ENCODE results near the gene CCDC121. TPM values are rescaled to one million over a fixed set of nuclear protein-coding genes. Genes with fewer than 3 reads are reported as not detected.
"Not testable (repeated sequence)": the region's sequence is repeated elsewhere in the genome, so short reads cannot be mapped to it uniquely, and the experiment has no call there.

Gene CCDC121
- polyA plus RNA-seq, 4 donors = 0.54 to 4.8 (median 1.6) TPM

DNA sequence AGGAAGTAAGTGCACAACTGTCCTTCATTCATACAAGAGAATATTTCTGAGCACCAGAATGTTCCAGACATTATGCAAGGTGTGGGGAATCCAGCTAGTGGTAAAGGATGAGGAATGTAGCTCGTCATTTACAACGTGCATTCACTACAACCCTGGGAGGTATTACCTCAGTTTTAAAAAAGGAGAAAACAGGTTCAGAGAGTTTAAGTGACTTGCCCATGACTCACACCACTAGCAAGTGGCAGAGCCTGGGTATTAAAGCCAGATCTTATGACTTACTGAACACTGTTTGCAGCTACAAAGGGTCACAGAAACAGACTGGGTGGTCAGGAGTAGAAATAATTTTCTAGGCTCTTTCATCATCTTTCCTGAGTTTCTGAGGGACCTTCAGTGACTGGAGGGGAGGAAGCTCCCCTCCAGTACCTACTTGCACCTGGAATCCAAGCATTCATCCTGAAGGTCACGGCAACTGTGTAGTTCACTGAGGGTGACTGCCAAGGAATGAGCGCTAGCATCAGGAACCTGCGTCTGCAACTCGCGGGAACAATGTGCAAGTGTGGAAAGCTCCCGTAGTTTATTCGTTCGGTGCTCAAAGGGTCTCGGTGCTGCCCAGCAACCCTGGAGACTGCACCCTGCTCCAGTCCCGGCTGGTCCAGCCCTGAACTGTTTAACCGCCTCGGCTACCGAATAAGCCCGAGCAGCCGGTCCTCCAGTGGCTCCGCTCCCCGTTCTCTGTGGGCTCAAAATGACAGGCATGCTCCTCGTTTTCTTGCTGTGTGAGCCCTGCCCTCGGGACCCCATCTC is 647 bp downstream of the CCDC121 start:
- DNase-seq (peak; percentile 30 to 54), FAIRE-seq (no peak)
- Histone ChIP-seq H3K27me3 (ENCODE audit: control insufficient read depth in 3 of 3, insufficient read depth in 3 of 3, low read length in 3 of 3) (no peaks in the 10 kb centered on the region), H3K4me3 (ENCODE audit: low read depth in 1 of 3, low read length in 3 of 3) (peak overlapping the region; percentile 69 to 94 (median 78)), H3K36me3 (ENCODE audit: control insufficient read depth in 3 of 3, insufficient read depth in 2 of 3, low read depth in 1 of 3, low read length in 3 of 3) (peaks cover 3 to 9% (median 7%) of the 10 kb centered on the region in 3 donors), H3K4me1 (ENCODE audit: control insufficient read depth in 3 of 3, insufficient read depth in 2 of 3, low read depth in 1 of 3, low read length in 2 of 3) (peaks cover 3 to 12% (median 5%) of the 10 kb centered on the region in 3 donors), H3K9me3 (ENCODE audit: control insufficient read depth in 2 of 2, insufficient read depth in 1 of 2, low read depth in 1 of 2, low read length in 1 of 2) (no peaks in the 10 kb centered on the region), H3K27ac (ENCODE audit: low read depth in 1 of 3, low read length in 2 of 3) (peak overlapping the region in 2 of 3 donors; percentile 8 to 72)
- WGBS, 3 donors = 3 to 8% (median 5%) methylated on average over 14 to 21 of the region's 21 CpGs

DNA sequence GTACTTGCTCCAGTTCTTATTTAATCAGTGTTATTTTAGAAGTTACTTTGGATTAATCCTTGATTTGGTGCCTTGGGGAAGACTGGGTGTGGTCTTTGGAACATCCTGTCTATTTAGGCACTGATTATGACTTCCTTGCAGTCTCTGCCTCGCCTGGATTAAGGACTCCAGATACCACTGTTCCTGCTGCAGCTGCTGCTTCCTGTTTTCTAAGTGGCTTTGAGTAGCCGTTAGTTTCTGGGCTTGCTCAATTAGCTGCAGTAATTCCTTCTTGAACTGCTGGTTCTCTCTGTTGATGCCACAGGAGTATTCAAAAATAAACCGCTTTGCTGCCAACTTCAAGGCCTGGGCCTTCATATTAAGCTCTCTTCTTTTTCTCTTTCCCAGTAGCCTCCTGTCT is 1.9 kb downstream of the CCDC121 start:
- DNase-seq; H3K9me3 ChIP-seq (ENCODE audit: control insufficient read depth in 2 of 2, insufficient read depth in 1 of 2, low read depth in 1 of 2, low read length in 1 of 2); H3K27me3 ChIP-seq (ENCODE audit: control insufficient read depth in 3 of 3, insufficient read depth in 3 of 3, low read length in 3 of 3); H3K4me3 ChIP-seq (ENCODE audit: low read depth in 1 of 3, low read length in 3 of 3); FAIRE-seq; H3K27ac ChIP-seq (ENCODE audit: low read depth in 1 of 3, low read length in 2 of 3); H3K36me3 ChIP-seq (ENCODE audit: control insufficient read depth in 3 of 3, insufficient read depth in 2 of 3, low read depth in 1 of 3, low read length in 3 of 3): not testable (repeated sequence)
- WGBS, 3 donors = 44 to 71% (median 59%) methylated on average over 3 of the region's 3 CpGs
- H3K4me1 ChIP-seq (ENCODE audit: control insufficient read depth in 3 of 3, insufficient read depth in 2 of 3, low read depth in 1 of 3, low read length in 2 of 3) = peaks cover 3 to 12% (median 5%) of the 10 kb centered on the region in 3 donors

DNA sequence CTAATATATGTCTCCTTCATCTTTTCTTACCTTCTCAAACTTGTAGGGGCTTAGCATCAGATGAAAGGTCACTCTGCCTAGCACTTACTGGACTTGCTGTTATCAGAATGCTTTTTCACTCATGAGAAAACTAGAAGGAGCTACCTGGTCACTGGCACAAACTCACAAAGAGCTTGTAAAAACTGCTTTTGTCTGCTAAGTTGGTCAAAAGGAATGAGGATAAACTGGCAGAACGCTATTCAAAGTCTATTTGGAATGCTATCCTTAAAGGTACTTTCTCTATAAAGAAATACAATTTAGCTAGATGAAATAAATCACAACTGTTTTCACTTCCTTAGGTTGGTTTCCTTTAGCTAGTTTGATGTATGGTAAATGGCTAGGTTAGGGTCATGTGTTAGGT is 2.5 kb downstream of the CCDC121 start:
- H3K9me3 ChIP-seq (ENCODE audit: control insufficient read depth in 2 of 2, insufficient read depth in 1 of 2, low read depth in 1 of 2, low read length in 1 of 2); H3K36me3 ChIP-seq (ENCODE audit: control insufficient read depth in 3 of 3, insufficient read depth in 2 of 3, low read depth in 1 of 3, low read length in 3 of 3); FAIRE-seq; H3K27me3 ChIP-seq (ENCODE audit: control insufficient read depth in 3 of 3, insufficient read depth in 3 of 3, low read length in 3 of 3); H3K27ac ChIP-seq (ENCODE audit: low read depth in 1 of 3, low read length in 2 of 3); DNase-seq; H3K4me3 ChIP-seq (ENCODE audit: low read depth in 1 of 3, low read length in 3 of 3): not testable (repeated sequence)
- peaks cover 3 to 12% (median 5%) of the 10 kb centered on the region in 3 donors for H3K4me1 ChIP-seq (ENCODE audit: control insufficient read depth in 3 of 3, insufficient read depth in 2 of 3, low read depth in 1 of 3, low read length in 2 of 3)
- WGBS, 3 donors = 90 to 94% (median 91%) methylated on average over 1 of the region's 1 CpG

DNA sequence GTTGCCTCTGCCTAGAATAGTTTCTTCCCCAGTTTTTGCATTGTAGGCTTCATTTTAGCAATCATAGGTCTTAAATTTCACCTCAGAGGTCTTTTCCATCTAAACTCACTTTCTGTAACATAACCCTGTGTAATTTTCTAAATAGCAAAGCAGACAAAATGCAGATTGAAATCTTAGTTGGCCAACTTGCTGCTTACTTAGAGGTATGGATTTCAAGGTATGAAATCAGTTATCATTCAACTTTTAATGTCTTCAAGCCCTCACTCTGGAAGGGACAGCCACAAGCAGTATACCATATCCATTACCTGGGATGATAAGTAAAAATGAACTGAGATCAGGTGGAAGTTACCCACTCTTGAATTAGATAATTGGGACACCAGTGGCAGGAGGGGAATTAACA is 3.9 kb downstream of the CCDC121 start:
- no peaks in the 10 kb centered on the region for H3K27me3 ChIP-seq (ENCODE audit: control insufficient read depth in 3 of 3, insufficient read depth in 3 of 3, low read length in 3 of 3)

DNA sequence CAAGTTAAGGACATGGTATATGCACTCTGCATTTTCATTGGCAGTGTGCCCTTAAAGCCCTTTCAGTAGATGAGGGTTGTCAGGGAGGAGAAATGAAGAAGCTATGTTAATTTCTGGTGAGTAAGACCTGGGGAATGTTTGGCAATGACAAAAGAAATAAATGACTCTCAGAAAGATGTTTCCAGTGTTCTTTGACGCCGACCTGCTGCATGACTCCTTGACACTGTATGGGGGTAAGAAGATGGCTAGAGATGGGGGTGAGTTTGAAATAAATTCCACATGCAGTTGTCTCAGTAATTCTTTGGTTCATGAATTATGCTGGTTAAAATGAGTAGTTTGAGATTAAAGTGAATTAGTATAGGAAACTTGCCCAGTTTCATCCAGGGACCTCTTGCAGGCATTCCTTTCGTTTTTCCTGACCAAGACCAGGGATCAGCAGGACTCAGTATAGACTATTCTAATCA is 5.9 kb downstream of the CCDC121 start:
- peaks cover 7 to 17% (median 15%) of the 10 kb centered on the region in 3 donors for H3K36me3 ChIP-seq (ENCODE audit: control insufficient read depth in 3 of 3, insufficient read depth in 2 of 3, low read depth in 1 of 3, low read length in 3 of 3)
- no peak for FAIRE-seq
- no peak for DNase-seq

More for the DNA sequence above, 3.9 kb downstream of the CCDC121 start:
- H3K4me3 ChIP-seq (ENCODE audit: low read depth in 1 of 3, low read length in 3 of 3) = no peak overlapping the region
- DNase-seq (no peak), FAIRE-seq (no peak)
- H3K36me3 ChIP-seq (ENCODE audit: control insufficient read depth in 3 of 3, insufficient read depth in 2 of 3, low read depth in 1 of 3, low read length in 3 of 3) = peaks cover 7 to 14% (median 13%) of the 10 kb centered on the region in 3 donors
- no peak overlapping the region for H3K27ac ChIP-seq (ENCODE audit: low read depth in 1 of 3, low read length in 2 of 3)
- H3K4me1 ChIP-seq (ENCODE audit: control insufficient read depth in 3 of 3, insufficient read depth in 2 of 3, low read depth in 1 of 3, low read length in 2 of 3) = peaks cover 3 to 12% (median 5%) of the 10 kb centered on the region in 3 donors
- no peaks in the 10 kb centered on the region for H3K9me3 ChIP-seq (ENCODE audit: control insufficient read depth in 2 of 2, insufficient read depth in 1 of 2, low read depth in 1 of 2, low read length in 1 of 2)

DNA sequence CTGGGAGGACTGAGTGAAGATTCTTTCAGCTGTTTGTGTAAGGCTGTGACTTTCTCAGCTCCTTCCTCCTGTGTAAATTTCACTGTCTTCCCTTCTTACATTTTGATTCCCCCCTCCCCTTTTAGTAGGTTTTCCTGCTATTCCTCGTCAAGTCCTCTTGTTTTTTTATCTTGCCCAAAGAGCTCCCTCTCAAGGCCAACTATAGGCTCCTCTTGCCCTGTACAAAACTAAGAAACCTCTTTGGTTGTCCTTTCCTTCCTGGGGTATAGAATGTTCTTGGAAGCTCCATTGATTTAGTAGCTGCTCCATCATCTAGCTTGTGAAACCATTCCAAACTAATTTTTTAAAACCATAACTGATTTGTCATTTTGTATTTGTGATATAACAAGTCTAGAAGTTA is 7.3 kb downstream of the CCDC121 start:
- FAIRE-seq (no peak), DNase-seq (no peak)
- peaks cover 12 to 22% (median 18%) of the 10 kb centered on the region in 3 donors for H3K36me3 ChIP-seq (ENCODE audit: control insufficient read depth in 3 of 3, insufficient read depth in 2 of 3, low read depth in 1 of 3, low read length in 3 of 3)

More for the DNA sequence above, 5.9 kb downstream of the CCDC121 start:
- H3K27me3 ChIP-seq (ENCODE audit: control insufficient read depth in 3 of 3, insufficient read depth in 3 of 3, low read length in 3 of 3) = no peaks in the 10 kb centered on the region
- WGBS, 3 donors = 88 to 98% (median 90%) methylated on average over 3 of the region's 3 CpGs
- H3K9me3 ChIP-seq (ENCODE audit: control insufficient read depth in 2 of 2, insufficient read depth in 1 of 2, low read depth in 1 of 2, low read length in 1 of 2) = no peaks in the 10 kb centered on the region
- H3K4me1 ChIP-seq (ENCODE audit: control insufficient read depth in 3 of 3, insufficient read depth in 2 of 3, low read depth in 1 of 3, low read length in 2 of 3) = peaks cover 0 to 3% (median 0%) of the 10 kb centered on the region in 3 donors
- H3K4me3 ChIP-seq (ENCODE audit: low read depth in 1 of 3, low read length in 3 of 3) = no peak overlapping the region
- H3K27ac ChIP-seq (ENCODE audit: low read depth in 1 of 3, low read length in 2 of 3) = no peak overlapping the region

DNA sequence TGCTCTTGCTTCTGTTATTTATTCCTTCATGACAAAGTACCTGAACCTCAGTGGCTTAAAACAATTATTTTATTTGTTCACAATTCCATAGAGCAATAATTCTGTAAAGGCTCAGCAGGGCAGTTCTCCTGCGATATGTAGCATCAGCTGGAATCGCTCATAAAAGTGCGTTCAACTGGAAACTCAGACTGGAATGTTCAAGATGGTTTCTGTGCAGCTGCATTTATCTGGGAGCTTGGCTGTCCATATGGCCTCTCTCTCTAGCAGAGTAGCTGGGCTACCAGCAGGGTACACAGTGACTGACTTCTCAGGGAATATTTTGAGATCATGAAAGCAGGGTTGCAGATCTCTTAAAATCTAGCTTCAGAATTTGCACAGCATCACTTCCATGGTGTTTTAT is 13.5 kb downstream of the CCDC121 start:
- WGBS, 3 donors = 97 to 98% (median 97%) methylated on average over 3 of the region's 3 CpGs
- H3K4me1 ChIP-seq (ENCODE audit: control insufficient read depth in 3 of 3, insufficient read depth in 2 of 3, low read depth in 1 of 3, low read length in 2 of 3) = no peaks in the 10 kb centered on the region
- H3K27me3 ChIP-seq (ENCODE audit: control insufficient read depth in 3 of 3, insufficient read depth in 3 of 3, low read length in 3 of 3) = no peaks in the 10 kb centered on the region
- no peak overlapping the region for H3K4me3 ChIP-seq (ENCODE audit: low read depth in 1 of 3, low read length in 3 of 3)
- H3K27ac ChIP-seq (ENCODE audit: low read depth in 1 of 3, low read length in 2 of 3) = no peak overlapping the region
- DNase-seq (no peak), FAIRE-seq (no peak)
- peaks cover 5 to 19% (median 14%) of the 10 kb centered on the region in 3 donors for H3K36me3 ChIP-seq (ENCODE audit: control insufficient read depth in 3 of 3, insufficient read depth in 2 of 3, low read depth in 1 of 3, low read length in 3 of 3)
- no peaks in the 10 kb centered on the region for H3K9me3 ChIP-seq (ENCODE audit: control insufficient read depth in 2 of 2, insufficient read depth in 1 of 2, low read depth in 1 of 2, low read length in 1 of 2)

More for the DNA sequence above, 7.3 kb downstream of the CCDC121 start:
- no peak overlapping the region for H3K27ac ChIP-seq (ENCODE audit: low read depth in 1 of 3, low read length in 2 of 3)
- no peak overlapping the region for H3K4me3 ChIP-seq (ENCODE audit: low read depth in 1 of 3, low read length in 3 of 3)
- no peaks in the 10 kb centered on the region for H3K4me1 ChIP-seq (ENCODE audit: control insufficient read depth in 3 of 3, insufficient read depth in 2 of 3, low read depth in 1 of 3, low read length in 2 of 3)
- no peaks in the 10 kb centered on the region for H3K27me3 ChIP-seq (ENCODE audit: control insufficient read depth in 3 of 3, insufficient read depth in 3 of 3, low read length in 3 of 3)
- no peaks in the 10 kb centered on the region for H3K9me3 ChIP-seq (ENCODE audit: control insufficient read depth in 2 of 2, insufficient read depth in 1 of 2, low read depth in 1 of 2, low read length in 1 of 2)
- WGBS, 3 donors = 66 to 94% (median 93%) methylated on average over 1 of the region's 1 CpG

DNA sequence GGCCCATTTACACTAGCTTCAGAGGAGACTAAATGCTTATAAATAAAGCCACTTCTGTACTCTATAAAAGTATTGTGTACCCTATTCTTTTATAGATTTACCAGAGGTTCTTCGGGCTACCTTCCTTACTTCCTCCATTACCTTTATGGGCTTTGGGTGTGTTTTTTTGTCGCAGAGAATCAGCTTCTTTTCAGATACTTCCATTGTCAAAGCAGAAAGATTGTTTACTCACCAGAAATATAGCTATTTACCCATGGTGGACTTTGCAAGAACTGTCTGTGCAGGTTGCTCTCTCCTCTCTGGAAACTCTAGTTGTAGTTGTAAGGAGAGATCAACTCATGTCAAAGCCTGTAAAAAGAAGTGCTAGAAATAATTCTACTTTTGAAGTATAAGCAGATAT is 14.8 kb downstream of the CCDC121 start:
- no peaks in the 10 kb centered on the region for H3K4me1 ChIP-seq (ENCODE audit: control insufficient read depth in 3 of 3, insufficient read depth in 2 of 3, low read depth in 1 of 3, low read length in 2 of 3)
- FAIRE-seq (no peak), DNase-seq (no peak)
- no peaks in the 10 kb centered on the region for H3K27me3 ChIP-seq (ENCODE audit: control insufficient read depth in 3 of 3, insufficient read depth in 3 of 3, low read length in 3 of 3)
- no peaks in the 10 kb centered on the region for H3K9me3 ChIP-seq (ENCODE audit: control insufficient read depth in 2 of 2, insufficient read depth in 1 of 2, low read depth in 1 of 2, low read length in 1 of 2)
- 95 to 100% (median 97%) methylated on average over 2 of the region's 2 CpGs for WGBS, 3 donors
- H3K36me3 ChIP-seq (ENCODE audit: control insufficient read depth in 3 of 3, insufficient read depth in 2 of 3, low read depth in 1 of 3, low read length in 3 of 3) = peaks cover 5 to 25% (median 14%) of the 10 kb centered on the region in 3 donors
- H3K4me3 ChIP-seq (ENCODE audit: low read depth in 1 of 3, low read length in 3 of 3) = no peak overlapping the region
- H3K27ac ChIP-seq (ENCODE audit: low read depth in 1 of 3, low read length in 2 of 3) = no peak overlapping the region

All from small intestine (tissue), 7 donors.